OCI-M1 (cell line): ENCODE data around the gene RAB11B.
"Not testable (repeated sequence)": the region's sequence is repeated elsewhere in the genome, so short reads cannot be mapped to it uniquely, and the experiment has no call there.

Experiments used
- DNase-seq: peaks from one replicate; lab custom pipeline; 2025; lab: John Stamatoyannopoulos, UW

Gene RAB11B

DNA sequence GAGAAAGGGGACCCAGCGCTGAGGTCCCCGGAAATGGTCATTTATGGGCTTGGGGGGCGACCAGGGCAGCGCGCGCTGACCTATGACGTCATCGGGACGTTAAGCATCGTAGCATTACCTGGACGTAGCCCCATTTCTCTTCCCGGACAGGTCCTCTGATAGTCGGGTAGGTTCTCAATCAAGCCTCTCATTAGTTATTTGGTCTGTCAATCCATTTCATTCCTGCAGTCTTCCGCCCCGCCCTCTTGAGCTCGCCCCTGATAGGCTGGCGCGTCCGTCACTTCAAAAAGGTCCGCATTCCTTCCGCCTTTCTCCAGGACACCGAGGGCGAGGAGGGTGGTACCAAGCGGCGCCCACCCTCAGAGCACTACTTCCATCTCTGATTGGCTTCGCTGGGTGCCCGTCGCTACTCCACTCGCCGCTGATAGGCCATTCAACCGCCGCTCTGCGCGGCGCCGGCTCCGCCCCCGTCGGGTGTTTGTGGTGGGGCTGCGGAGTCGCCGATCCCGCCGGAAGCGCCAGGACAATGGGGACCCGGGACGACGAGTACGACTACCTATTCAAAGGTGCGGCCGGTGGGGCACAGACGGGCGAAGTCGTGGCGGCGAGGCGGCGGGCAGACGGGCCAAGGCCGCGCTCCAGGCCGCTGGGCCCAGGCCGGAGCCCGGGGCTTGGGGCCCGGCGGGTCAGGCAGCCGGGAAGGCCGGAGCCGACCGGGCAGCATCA, at the start of gene RAB11B:
Gene RAB11B (plus strand): TSS at position 470 of the 726 bp plus-strand sequence. CDS start 57 bp downstream, at position 527.
- peak; percentile 100 for DNase-seq

DNA sequence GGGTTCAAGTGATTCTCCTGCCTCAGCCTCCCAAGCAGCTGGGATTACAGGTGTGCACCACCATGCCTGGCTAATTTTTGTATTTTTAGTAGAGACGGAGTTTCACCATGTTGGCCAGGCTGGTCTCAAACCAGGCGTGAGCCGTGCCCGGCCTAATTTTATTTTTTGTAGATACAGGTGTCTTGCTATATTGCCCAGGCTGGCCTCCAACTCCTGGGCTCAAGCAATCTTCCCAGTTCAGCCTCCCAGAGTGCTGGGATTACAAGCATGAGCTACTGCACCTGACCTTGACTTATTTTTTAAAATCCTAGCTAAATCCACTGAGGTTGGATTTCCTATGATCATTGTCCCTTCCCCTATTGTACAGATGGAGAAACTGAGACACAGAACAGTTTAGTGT, 48.7 kb upstream of the RAB11B start:
- DNase-seq: not testable (repeated sequence)

DNA sequence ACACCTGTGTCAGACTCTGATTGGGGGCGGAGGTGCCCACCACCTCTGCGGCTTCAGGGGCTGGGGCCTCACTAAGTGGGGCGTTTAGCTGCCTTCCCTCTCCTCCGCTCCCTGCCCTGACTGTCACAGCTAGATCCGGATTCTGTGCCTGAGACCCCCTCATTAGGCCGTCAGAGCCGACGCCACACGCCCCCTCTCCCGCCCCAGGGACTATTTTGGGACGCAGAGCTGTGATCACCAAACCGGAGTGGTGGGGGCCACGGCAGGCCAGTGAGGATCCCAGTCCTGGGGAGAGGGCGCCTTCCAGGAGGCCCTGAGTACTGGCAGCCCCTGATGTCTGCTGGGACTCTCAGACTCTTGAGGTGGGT, 47.9 kb upstream of the RAB11B start:
- DNase-seq: no peak

DNA sequence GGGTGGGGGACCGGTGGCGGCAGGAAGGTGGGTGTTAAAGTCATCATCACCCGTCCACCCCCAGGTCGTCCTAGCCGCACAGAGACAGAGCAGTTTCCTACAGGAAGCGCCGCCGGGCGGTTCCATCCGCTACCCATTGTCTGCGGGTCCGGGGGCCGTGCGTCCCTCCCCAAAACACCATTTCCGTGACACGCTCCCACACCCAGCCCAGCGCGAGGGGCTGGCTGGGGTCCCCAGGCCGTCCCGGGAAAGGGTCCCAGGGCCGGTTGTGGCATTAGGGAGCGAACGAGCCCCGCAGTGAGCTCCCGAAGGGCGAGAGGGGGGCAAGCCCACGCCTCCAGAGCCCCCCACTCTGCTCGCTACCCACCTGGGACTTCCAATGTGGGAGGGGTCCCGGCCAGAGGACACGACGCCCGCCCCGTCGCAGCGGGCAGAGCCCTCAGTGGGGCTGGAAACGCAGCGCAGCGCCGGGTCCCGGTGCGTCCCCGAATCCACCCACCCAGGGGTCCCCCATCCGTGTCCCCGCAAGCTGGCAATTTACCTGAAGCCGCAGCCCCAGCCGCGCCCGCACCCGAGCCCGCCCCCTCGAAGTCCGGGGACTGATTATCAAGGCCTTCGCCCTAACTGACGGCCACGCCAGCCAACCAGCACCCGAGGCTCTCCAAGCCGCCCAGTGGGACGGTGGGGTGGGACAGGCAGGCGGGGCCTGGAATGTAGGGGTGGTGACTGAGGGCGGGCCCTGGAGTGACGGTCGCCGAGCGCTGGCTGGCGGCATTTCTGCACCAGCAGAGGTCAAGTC, 47.3 kb upstream of the RAB11B start, which contains the start of gene KANK3:
Gene KANK3 (minus strand): TSS at position 579 of the 799 bp plus-strand sequence. CDS start 5,434 bp downstream, outside the sequence.
- DNase-seq: peak; percentile 96

DNA sequence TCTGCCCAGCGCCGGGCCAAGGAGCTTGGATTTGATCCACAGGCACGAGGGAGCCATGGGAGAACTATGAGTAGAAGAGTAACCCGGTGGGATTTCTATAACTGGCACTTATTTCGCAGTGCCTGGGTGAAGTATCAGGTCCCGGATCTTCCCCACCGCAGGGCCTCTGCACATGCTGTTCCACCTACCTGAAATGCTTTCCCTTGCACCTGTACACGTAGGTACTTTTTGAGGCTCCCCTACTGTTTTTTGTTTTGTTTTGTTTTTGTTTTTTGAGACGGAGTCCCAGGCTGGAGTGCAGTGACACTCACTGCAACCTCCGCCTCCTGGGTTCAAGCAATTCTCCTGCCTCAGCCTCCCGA, 46.7 kb upstream of the RAB11B start:
- DNase-seq: no peak

DNA sequence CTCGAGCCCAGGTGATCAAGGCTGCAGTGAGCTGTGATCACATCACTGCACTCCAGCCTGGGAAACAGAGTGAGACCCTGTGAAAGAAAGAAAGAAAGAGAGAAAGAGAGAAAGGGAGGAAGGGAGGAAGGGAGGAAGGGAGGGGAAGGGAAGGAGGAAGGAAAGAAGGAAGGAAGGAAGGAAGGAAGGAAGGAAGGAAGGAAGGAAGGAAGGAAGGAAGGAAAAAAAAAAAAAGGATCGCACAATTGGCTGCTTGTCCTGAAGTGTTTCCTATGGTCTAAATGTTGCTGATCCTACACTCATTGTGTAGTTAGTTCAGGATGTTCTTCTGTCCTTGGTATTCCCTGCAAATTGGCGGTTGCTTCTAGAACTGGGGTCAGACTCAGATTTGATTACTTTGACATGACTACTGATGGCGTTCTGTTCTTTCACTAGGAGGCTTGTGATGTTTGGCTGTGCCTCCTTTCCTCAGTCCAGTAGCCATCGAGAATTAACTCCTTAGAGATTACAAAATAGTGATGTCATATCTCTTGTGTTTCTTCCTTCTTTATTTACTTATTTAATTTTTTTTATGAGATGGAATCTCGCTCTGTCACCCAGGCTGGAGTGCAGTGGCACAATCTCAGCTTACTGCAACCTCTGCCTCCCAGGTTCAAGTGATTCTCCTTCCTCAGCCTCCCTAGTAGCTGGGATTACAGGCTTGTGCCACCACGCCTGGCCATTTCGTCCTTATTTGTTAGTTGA, 40.4 kb upstream of the RAB11B start:
- not testable (repeated sequence) for DNase-seq

DNA sequence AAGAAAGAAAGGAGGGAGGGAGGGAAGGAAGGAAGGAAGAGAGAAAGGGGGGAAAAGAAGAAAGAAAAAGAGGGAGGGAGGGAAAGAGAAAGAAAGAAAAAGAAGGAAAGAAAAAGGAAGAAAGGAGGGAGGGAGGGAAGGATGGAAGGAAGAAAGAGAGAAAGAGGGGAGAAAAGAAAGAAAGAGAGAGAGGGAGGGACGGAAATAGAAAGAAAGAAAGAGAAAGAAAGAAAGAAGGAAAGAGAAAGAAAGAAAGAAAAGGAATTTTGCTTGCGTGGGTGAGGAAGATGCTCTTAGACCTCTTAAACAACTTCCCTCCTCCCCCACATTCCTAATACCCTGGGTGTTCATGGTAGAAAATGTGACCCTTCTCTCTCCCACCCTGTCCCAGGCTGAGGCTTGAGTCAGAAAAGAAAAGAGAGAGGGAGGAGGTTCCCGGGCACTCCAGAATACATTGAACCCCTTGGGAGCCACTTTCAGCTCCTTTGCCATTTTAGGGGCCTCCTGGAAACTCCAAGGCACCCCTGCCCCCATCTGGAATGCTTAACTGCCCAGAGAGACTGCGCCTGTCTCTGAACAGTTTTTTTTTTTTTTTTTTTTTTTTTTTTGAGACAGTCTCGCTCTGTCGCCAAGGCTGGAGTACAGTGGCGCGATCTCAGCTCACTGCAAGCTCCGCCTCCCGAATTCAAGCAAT, 37.9 kb upstream of the RAB11B start:
- no peak for DNase-seq

DNA sequence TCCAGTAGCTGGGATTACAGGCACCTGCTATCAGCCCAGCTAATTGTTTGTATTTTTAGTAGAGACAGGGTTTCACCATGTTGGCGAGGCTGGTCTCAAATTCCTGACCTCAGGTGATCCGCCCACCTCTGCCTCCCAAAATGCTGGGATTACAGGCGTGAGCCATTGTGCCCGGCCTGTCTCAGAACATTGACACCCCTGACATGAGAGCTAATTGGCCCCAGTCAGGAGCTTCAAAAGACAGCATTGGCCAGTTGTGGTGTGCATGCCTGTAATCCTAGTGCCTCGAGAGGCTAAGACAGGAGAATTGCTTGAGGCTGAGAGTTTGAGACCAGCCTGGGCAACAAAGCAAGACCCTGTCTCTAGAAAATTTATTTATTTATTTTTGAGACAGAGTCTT, 37.3 kb upstream of the RAB11B start:
- not testable (repeated sequence) for DNase-seq

DNA sequence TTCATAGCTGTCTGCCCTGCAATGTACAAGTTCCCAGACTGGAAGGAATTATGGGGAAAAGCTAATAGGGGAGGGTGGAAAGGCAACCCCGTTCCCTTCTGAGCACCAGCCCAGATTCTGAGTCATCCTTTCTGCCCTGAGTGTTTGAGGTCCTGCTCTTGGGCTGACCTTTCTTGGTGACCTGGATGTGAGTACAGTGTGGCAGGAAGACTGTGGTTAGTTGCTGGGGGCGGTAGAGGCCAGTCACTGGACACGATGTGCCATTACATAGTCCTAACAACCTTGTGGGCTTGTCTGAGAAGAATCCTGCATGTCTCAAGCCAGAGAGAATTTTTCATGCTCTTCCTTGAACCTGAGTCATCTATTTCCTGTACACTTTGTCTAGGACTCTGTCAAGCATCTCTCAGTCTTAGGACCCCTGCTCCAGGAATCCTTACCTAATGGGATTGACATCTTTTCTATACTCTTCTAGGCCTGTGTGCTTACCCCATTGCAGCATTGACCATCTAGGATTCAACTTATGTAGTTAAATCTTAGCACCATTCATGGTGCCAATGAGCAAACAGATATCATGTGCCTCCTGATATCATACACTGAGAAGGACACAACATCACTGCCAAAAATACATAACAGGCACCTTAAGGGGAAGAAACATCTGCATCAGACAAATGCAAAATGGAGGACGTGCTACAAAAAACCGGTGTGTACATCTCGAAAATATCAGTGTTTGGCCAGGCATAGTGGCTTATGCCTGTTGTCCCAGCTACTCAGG, 34.3 kb upstream of the RAB11B start:
- DNase-seq: peak; percentile 58

DNA sequence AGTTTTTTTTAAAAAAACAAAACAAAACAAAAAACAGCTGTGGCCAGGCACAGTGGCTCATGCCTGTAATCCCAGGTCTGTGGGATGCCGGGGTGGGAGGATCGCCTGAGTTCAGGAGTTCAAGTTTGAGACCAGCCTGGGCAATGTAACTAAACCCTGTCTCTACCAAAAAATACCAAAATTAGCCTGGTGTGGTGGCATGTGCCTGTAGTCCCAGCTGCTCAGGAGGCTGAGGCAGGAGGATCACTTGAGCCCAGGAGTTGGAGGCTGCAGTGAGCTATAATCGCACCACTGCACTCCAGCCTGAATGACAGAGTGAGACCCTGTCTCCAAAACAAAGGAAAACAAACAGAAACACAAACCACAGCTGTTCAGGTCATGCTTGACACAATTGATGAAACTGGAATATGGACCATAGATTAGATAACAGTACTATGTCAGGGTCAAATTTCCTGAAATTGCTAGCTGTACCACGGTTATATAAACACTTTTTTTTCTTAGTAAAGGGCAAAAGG, 33.1 kb upstream of the RAB11B start:
- no peak for DNase-seq

DNA sequence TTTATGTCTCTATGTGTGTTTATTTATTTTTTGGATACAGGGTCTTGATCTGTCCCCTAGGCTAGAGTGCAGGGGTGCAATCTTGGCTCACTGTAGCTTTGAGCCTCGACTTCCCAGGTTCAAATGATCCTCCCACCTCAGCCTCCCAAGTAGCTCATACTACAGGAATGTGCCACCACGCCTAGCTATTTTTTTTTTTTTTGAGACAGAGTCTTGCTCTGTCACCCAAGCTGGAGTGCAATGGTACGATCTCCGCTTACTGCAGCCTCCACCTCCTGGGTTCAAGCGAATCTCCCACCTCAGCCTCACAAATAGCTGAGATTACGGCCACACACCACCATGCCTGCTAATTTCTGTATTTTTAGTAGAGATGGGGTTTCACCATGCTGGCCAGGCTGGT, 31.2 kb upstream of the RAB11B start:
- no peak for DNase-seq

DNA sequence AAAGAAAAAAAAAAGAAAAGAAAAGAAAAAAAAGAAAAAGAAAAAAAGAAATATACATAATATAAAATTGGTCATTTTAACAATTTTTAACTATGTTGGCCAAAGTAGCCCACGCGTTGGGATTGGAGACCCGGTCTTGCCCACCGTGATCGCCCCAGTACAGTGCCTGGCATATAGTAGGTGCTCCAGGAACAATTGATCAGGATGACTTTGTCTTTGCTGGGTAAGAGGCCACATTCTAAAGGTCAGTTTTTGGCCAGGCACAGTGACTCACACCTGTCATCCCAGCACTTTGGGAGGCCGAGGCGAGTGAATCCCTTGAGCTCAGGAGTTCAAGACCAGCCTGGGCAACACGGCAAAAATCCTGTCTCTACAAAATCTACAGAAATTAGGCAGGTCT, 30.0 kb upstream of the RAB11B start:
- no peak for DNase-seq

DNA sequence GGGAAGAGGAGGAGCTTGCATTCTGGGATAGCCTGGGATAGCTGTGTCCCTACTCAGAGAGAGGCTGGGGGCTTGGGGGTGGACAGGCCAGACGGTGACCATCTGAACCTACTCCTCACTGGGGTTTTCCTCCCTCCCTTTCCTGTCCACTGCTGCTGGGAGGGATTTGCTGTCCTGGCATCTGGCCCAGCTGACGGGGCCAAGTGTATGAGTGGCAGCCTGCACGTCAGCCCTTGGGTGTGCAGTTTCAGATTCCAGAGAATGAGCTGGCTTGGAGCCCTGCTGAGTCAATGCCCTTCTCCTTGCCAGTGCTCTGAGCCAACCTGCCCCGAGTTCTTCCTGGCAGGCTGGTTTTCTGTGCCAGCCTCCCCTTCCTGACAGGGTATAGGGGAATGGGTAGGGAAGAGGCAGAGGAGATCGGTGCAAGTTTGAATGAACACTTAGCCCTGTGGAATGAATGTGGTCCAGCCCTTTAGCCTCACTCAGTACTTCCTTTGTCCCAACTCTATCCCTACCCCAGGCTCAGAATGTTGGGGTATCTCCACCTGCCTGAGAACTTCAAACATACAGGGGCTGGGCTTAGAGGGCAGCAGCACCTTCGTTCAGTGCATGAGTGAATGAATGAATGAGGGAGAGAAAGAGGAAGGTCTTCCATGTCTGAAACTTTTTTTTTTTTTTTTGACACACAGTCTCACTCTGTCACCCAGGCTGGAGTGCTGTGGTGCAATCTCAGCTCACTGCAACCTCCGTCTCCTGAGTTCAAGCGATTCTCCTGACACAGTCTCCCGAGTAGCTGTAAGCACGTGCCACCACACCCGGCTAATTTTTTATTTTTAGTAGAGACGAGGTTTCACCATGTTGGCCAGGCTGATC, 28.0 kb upstream of the RAB11B start:
- peak; percentile 59 for DNase-seq

DNA sequence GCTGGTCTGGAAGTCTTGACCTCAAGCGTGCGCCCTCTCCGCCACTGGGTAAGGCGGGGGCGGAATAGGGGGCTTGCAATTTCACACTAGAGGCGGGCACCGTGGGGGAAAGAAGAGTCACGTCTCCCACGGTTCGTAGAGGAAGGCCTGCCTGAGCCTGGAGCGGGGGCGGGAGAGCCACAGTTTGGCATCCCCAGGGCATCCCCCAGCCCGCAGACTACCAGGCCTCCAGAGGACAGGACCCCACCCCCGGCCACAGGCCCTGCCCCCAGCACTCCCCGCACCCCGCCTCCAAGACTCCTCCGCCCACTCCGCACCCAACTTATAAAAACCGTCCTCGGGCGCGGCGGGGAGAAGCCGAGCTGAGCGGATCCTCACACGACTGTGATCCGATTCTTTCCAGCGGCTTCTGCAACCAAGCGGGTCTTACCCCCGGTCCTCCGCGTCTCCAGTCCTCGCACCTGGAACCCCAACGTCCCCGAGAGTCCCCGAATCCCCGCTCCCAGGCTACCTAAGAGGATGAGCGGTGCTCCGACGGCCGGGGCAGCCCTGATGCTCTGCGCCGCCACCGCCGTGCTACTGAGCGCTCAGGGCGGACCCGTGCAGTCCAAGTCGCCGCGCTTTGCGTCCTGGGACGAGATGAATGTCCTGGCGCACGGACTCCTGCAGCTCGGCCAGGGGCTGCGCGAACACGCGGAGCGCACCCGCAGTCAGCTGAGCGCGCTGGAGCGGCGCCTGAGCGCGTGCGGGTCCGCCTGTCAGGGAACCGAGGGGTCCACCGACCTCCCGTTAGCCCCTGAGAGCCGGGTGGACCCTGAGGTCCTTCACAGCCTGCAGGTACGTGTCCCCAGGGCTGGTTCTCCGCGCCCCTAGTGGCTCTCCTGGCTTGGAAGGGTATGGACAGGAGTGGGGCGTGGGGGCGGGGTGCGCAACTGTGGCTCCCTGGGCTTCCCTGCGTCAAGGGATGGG, 26.1 kb upstream of the RAB11B start, which contains the start of gene ANGPTL4:
Gene ANGPTL4 (plus strand): TSS at position 353 of the 969 bp plus-strand sequence. CDS start 167 bp downstream, at position 520.
- peak; percentile 57 for DNase-seq

DNA sequence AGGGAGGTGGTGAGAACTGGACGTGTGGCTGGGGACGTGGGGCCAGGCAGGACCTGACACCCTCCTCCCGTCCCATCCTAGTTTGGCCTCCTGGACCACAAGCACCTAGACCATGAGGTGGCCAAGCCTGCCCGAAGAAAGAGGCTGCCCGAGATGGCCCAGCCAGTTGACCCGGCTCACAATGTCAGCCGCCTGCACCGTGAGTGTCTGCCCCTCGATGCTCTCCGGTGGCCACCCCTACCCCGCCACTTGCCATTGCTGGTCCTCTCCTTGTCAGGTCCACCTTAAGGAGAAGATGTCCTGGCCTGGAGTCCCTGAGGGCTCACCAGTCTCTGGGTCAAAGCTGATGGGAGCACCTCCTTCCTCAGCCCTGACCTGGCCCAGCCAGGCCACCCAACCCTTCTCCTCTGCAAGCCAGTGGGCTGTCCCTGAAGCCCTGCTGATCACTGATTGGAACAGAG, 24.0 kb upstream of the RAB11B start:
- no peak for DNase-seq

DNA sequence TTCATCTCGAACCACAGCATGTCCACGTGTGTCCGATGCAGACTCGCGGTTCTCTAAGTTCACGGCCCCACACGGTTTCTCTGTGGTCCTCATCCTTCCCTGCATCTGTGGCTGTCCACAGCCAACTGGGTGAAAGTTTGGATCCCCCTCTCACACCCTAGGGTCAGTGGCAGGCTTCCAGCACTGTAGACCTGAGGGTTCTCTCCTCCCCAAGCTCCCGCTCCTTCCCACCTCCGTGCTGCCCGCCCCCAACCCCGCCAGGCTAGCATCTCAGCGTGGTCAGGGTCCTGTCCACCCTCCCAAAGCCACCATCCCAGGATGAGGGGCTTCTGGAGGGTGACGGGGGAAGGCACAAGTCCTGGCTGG, 23.2 kb upstream of the RAB11B start:
- DNase-seq: no peak

DNA sequence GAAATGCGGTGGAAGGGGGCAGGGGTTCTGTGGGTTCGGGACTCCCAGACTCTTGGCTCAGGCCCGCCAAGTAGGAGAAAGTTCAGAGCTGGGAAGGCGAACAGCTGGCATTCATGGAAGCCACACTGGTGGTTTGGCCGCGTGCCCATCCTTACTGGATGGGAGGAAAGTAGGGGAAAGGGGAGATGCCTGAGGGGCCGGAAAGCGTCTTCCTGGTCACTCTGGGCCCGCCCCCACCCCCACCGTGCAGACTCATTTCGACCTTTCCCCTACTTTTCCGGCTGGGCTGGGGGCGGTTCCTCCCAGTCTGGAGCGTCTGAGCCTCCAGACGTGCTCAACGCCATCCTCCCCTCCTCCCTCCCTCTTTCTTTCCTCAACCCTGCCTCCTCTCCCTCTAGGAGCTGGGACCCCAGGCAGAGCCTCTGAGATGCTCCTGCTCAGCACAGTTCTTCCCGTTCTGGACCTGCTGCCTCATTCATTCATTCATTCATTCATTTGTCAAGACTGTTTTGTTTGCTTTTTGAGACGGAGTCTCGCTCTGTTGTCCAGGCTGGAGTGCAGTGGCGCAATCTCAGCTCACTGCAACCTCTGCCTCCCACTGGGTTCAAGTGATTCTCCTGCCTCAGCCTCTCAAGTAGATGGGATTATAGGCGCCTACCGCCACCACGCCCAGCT, 22.7 kb upstream of the RAB11B start:
- DNase-seq: peak; percentile 42
